ENCODE data around the gene COQ4.

COQ4 gene

DNA sequence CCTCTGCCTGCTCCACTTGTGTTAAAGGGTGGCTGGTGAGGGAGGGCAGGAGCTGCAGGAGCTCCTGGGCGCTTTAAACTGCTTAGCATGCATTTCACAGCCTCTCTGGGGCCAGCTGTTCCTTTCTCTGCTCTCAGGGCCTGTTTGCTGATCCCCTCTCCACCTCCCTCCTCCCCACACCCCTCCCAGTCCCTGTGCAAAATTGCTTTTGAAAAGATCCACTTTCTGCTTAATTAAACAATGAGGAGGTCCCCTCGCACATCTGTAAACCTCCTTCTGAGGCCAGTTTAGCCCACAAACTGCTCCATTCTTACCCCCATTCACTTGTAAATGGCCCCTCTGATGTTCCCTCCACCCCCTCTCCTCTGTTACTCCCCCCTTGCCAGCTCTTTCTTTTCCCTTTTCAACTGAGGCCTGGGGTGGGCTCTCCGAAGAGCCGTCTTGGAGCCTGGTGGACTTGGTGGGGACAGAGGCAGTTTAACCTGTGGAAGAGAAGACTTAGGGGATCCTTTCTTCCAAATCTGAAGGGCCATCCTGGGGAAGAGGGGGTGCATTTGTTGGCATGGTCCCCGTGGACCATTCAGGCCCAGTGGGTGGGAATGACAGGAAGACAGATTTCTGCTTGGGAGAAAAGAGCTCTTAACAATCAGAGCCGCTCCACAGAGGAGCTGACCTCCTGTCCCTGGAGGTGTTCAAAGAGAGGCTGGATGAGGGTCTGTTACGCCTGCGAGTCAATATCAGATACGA is 60.5 kb downstream of the COQ4 start:
- no peak for DNase-seq
